HG03135 (cell line): Measurements from ENCODE around the gene SLC51A.
"Not testable (repeated sequence)": the region's sequence is repeated elsewhere in the genome, so short reads cannot be mapped to it uniquely, and the experiment has no call there.

Experiments used
- ATAC-seq: cut with Tn5 transposase; IDR thresholded peaks from one replicate; pipeline ENCODE4 v1.9.1; 2021; ENCODE audit warnings: mild to moderate bottlenecking, moderate library complexity; ENCODE audit not compliant: unreplicated experiment

The SLC51A gene

DNA sequence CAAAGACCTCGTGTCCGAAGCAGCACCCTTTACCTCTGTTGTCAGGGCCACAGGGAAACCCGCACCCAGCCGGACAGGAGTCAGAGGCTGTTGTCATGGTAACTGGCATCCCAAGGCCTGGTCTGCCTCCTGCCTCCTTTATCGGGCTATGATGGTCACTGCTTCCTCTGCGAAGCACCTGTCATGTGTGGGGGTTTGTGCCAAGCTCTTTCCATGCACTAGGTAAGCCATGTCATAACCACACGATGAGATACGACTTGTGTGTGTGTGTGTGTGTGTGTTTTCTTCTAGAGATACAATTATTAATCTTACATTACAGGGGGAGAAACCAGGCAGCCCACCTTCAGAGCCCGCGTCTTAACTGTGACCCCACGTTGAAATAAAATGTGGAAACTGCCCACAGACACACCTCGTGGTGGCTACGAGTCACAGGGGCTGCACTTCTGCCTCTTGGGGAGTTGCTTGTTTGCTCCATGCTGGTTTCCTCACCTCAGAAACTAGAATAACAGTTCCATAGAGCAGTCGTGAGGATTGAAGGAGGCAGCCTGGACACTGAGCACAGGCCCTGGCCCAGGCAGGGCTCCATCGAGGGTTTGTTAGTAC is 23.1 kb upstream of the SLC51A start:
- ATAC-seq: no peak

DNA sequence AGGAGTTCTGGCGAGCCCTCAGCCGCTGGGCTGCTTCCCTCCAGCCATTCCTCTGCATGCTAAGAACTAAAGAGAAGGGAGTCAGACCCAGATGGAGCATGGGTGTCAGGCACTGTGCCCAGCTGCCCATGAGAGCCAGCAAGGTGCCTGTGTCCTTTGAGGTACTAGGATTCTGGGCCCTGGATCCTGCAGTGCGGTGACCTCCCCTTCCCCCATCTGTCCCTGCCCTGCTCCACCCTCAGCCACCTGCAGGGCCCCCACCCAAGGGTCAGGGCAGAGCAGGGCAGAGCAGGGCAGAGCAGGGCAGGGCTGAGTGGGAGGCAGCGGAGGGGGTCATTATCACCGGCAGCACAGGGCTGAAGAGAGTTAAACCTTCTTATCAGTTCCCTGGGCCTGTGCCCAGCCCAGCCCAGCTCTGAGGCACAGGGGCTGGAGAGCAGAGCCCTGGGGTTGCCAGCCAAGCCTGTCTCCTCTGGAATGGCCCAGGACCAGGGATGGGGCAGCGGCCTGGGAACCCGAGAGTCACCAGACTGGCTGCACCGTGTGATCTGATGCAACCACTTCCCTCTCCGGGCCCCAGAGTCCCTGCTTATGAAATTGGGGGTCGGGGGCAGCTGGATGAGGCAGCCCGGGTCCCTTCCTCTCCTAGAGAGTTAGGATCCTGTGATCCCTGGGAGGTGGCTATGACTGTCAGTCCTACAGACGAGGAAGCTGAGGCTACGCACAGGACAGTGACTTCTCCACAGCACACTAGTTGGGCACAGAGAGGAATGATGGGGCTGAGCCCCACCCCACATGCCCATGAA is 22.4 kb upstream of the SLC51A start:
- no peak for ATAC-seq

DNA sequence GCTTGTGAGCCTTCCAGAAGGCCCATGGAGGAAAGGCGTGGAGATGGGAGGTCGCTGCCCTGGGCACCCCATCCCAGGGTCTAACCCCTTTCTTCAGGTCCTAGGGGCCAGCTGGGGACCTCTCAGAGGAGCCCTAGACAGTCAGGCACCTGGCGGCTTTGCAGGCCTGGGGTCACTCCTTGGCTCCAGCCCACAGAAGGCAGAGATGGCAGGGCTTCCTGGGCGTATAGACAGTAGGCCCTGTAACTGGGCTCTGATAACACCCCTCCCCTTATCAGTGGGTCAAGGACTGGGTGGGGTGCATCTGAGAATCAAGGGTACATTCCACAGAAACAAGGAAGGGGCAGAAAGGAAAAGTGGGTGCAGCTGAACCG is 21.8 kb upstream of the SLC51A start:
- ATAC-seq: no peak

DNA sequence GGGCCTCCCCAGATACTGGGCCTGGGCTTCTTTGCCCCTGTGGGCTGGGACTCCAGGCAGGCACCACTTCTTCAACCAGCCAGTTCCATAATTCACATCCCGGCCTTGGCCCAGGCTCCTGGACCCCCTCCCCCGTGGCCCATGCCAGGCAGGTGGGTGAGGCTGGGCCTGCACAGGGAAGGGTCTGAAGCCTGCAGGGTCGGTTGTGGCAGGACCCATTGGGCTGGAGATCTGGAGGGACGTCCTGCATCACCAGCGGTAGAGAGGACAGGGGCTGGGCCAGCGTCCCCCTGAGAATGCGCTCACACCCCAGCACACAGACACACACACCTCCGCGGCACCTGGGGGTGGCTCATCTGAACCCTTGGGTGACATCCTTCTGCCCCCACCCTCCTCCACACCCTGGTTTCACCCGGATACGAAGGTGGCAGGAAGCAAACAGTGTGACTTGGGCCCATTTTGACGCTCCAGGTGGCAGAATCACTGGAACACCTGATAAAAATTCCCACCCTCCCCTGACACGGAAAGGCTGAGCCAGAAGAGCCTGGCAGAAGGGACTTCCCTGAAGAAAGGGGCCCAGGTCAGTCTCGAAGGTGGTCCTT is 20.6 kb upstream of the SLC51A start:
- no peak for ATAC-seq

DNA sequence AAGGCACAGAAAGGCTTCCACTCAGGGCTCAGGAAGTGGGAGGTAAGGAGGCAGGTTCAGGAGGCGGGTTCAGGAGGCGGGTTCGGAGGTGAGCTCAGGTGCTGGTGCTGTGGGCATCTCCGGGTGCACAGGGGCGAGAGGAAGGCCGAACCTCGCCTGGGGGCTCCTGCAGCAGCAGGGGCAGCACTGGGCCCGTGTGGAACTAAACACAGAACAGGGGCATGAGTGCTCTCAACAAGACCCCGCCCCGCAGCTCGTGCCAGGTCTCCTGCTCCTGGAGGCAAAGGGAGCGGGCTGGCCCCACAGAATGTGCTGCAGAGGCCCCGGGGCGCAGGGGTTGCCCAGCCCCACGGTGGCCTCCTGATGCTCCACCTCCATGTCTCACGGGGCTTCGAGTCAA is 18.8 kb upstream of the SLC51A start:
- no peak for ATAC-seq

DNA sequence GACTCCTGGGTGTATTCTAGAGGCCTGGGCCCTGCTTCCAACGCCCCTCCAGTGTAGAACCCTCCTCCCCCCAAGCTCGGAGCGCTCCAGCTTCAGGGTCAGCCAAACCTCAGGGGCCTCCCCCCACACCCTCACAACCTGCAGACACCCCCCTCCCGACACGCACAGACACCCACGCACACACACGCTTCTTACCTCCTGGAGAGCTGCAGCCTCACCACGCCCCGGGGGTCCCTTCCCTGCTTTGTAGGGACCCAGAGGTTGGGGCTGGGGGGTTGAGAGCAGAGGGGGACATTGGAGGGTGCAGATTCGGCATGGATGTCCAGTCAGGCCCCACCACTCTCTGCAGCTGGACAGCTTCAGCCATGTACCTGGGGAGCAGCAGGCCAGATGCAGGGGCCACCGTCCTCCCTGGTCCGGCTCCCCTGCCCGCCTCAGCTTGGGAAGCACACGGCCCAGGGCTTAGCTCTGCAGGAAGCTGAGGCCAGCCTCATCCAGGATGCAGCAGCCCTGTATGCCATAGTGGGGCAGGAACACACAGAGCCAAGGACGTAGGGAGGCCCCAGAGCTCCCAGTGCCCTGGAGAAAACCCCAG is 18.2 kb upstream of the SLC51A start:
- no peak for ATAC-seq

DNA sequence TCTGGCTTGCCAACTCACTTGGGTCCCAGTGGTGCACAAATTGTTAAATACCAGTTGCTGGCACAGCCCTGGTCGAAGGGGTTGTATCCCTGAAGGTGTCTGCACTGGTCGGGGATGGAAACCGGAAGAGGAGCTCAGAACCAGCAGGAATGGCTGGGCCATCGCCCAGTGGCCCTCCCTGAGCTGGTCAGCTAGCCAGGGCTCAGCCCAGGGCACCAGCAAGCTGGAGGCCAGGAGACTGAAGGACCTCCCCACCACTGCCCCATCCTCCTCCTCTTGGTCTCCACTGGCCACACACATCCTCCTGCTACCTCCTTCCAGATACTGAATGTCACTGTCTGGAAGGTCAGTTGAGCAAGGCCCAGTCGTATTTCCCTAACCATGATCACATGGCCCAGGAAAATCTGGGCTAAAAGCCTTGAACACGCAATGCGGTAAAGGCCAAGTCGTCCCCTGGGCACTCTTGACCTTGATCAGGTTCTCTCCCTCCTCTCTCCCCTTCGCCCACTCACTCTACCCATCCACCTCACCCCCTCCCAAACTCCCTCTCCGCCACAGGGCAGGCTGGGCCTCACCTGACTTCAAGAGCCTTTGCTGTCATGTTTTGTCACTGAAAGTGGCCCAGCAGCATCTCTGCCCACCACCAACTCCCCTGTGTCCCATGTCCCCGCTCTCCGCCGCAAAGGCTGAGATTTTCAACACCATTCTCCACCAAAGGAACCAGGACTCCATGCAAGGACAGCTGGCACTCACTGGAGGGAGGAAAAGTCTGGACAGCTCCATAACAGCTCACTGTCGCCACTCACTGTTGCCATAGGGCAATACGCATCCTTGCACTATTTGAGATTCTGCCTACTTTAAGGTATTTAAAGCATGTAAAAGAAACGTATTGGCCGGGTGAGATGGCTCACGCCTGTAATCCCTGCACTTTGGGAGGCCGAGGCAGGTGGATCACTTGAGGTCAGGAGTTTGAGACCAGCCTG is 17.3 kb upstream of the SLC51A start:
- ATAC-seq: no peak

DNA sequence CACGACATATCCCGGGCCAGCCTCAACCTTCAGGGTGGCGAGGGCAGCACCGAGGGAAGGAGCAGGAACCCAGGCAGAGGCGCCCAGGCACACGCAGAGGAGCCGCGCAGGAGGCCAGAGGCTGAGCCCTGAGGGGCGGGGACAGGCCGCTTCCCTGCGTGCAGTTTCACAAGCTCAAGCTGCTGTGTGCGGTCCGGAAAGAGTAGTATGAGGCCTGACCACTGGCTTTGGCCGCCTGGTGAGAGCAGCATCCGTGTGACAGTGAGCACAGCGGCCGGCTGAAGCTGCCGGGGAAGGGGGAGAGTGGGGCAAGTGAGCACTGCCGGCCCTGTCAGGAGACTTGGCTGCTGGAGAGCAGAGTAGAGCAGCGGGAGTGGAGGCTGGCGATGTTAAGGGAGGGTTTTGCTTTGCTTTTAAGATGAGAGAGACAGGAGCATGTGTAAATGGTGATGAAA is 13.8 kb upstream of the SLC51A start:
- peak; percentile 50 for ATAC-seq

DNA sequence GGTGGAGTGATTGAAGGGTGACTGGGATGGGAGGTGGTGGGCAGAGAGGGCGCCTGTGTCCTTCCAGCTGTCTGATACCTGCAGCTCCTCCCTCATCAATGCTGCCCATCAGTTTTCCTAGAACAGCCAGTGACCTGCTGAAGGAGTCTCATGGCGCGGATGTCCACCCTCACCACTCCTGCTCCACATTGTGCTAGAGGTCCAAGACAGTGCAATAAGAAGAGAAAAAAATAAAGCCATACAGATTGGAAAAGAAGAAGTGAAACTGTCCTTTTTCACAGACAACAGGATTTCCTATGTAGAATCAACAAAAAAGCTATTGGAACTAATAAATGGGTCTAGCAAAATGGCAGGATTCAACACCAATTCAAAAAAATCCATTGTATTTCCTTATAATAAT is 12.5 kb upstream of the SLC51A start:
- no peak for ATAC-seq

DNA sequence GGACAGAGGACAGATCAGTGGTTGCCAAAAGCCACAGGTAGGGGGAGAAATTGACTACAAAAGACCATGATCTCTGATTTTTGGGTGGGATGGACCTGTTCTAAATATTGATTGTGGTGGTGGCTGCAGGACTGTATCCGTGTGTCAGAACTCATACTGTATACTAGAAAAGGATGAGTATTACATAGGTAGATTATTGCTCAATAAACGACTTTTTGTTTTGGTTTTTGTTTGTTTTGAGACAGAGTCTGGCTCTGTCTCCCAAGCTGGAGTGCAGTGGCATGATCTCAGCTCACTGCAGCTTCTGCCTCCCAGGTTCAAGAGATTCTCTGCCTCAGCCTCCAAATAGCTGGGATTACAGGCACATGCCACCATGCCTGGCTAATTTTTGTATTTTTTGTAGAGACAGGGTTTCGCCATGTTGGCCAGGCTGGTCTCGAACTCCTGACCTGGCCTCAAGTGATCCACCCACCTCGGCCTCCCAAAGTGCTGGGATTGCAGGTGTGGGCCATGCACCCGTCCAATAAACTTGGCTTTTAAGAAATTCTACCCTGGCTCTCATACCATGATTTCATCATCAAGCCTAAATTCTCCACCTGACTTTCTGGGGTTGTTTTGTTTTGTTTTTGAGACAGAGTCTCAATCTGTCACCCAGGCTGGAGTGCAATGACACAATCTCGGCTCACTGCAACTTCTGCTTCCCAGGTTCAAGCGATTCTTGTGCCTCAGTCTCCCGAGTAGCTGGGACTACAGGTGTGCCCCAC is 10.7 kb upstream of the SLC51A start:
- ATAC-seq: not testable (repeated sequence)

DNA sequence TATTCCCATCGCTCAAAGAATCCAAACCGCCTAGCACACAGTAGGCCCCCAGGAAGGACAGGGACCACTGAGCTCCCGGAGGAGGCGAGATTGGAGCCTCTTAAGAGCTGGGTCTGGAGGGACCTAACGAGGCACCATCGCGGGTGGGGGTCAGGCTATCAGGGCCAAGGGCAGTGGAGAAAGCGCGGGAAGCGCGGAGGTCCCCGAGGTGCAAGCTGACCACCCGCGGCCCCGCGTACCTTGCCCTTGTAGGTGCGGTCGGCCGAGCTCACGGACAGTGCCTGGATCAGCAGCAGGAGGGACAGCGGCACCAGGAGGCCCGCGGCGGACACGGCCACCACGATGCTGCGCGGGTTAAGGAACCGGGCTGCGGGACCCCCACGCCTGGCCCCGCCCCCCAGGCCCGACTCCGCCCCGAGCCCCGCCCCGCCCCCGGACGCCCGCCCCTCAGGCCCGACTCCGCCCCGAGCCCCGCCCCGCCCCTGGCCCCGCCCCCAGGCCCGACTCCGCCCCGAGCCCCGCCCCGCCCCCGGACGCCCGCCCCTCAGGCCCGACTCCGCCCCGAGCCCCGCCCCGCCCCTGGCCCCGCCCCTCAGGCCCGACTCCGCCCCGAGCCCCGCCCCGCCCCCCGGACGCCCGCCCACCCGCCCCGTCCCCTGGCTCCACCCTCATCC is 9.0 kb upstream of the SLC51A start:
- ATAC-seq: no peak

DNA sequence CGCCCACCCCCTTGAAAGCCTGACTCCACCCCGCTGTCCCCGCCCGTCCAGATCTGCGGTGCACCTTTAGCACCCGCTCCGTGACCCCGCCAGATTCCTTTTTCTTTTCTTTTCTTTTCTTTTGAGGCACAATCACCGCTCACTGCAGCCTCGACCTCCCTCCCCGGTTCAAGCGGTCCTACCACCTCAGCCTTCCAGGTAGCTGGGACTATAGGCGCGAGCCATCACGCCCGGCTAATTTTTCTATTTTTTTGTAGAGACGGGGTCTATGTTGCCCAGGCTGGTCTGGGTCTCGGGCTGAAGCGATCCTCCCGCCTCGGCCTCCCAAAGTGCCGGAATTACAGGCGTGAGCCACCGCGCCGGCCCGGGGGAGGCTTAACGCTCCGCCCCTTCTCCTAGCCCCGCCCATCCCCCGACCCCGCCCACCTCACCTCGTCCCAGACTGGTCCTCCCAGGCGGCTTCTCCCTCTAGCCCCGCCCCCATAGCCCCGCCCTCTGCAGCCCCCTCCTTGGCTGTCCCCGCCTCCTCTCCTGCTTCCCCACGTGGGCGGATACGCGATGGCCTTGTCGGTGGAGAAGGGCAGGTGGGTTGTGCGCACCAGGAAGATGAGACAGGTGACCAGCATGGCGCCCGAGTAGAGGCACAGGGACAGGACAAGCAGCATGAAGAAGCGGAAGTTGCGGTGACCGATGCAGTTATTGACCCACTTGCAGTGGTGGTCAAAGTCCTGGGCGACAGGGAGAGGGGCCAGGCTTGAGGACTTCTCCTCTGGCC is 8.3 kb upstream of the SLC51A start:
- ATAC-seq: no peak

DNA sequence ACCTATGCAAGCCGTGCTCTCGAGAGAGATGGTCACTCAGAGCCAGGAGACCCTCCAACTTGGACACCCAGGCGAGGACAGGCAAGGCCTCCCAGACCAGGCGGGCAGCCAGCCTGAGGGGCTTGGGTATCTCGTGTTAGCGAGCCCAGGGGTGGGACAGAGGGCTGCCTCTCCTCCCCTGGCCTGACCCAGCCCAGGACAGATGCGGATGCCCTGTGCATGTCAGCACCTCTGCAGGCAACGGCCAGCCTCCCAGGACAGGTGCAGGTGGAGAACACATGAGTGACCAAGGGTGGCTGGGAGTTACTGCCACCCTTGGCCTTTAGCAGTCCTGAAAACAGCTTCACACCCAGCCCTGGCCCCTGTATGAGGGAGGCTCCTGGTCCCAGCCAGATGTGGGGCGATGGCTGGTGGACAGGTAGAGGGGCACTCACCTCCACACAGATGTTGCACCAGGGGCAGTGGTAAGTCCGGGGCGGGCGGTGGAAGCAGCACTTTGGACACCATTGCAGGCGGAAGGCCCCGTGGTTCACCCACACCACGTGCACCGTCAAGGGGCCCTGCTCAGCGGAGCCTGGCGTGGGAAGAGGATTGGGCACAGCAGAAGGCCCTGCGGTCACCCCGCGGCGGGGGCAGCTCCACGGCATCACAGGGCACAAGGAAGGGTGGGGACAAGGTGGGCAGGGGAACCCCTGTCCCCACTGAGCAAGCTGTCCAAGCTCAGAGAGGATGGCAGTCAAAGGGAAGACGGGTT is 7.2 kb upstream of the SLC51A start:
- no peak for ATAC-seq

DNA sequence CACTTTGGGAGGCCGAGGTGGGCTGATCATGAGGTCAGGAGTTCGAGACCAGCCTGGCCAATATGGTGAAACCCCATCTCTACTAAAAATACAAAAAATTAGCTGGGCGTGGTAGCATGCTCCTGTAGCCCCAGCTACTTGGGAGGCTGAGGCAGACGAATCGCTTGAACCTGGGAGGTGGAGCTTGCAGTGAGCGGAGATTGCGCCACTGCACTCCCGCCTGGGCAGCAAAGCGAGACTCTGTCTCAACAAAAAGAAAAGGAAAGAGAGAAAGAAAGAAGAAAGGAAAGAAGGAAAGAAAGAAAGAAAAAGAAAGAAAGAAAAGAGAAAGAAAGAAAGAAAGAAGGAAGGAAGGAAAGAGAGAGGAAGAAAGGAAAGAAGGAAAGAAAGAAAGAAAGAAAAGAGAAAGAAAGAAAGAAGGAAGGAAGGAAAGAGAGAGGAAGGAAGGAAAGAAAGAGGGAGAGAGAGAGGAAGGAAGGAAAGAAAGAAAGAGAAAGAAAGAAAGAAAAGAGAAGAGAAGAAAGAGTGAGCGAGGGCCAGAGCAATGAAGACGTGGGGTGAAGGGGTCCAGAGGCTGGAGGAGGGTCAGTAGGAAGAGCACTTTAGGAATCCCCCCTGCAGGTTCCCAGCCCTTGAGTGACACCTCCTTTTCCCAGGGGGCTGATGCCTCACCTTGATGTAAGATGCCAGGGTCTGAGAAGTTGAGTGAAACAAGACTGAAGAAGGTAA is 6.2 kb upstream of the SLC51A start:
- ATAC-seq: not testable (repeated sequence)

DNA sequence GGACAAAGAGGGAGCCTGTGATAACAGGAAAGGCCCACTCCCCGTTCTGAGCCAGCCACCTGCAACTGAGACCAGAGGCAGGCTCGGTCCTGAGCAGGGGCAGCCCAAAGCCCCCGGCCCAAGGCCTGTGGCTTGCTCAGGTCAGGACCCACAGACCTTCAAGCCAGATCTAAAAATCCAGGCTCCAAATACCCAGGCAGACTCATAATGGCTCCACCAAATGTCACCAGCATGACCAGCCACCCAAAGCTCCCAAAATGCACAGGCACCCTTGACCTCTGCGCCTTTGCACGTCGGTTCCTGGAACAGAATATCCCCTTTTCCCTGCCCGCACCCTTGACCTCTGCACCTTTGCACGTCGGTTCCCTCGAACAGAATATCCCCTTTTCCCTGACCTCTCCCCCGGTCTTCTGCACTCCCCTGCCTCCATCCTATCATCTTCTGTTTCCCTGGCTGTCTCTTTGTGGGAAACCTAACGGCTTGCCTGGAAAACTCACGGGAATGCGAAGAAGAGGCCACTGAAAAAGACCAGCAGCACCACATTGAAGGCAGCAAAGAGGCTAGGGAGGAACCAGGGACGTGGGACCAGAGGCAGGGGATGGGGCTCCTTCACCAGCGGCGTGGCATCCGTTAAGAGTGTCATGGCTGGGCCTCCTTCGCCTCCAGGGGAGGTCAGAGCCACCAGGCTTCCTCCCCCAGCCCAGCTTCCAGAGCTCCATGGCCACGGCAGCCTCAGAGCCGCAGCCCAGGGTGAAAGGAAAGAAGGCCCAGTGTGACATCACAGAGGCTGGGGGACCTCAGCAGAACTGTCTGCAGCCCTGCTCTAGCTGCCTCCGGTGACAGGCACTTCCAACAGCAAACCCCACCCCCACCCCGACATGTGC is 5.4 kb upstream of the SLC51A start, which contains the start of gene ZDHHC19:
Gene ZDHHC19, minus strand, starts transcription at position 728 of the 884 bp plus-strand sequence. Its CDS starts 85 bp downstream, at position 643.
- no peak for ATAC-seq

DNA sequence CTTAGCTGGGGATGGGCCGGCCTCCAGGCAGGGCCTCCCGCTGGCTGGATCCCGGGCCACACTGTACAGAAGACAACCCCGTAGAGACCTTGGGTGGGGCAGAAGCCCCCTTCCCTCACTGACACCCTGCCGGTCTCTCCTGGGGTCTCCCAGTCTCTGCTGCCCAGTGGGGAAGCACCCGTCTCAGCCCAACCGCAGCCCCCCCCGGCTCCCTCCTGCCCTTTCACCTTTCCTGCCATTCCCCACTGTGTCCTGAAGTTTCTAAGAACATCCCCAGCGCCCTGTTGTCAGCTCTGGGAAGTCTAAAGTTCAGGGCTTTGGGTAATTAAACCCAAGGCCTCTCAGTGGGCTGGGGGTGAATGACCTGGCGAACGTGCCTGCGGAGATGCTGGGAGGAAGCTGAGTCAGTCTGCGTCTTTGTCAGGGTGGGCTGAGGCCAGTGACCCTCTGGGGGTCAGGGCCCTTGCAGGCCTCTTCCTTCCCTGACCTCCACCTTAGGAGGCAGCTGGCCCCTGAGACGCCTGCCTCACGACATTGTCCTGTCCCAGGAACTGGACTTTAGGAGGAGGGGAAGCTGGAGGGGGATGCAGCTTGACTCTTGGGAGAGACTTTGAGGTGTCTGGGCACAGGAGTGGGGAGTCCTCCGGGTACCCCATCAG is 1.4 kb upstream of the SLC51A start:
- no peak for ATAC-seq
